ENCODE data around the gene TNFAIP8L2. TPM values are rescaled to one million over a fixed set of nuclear protein-coding genes. Genes with fewer than 3 reads are reported as not detected.

Gene TNFAIP8L2
- total RNA-seq, result not detected in 2 replicates

DNA sequence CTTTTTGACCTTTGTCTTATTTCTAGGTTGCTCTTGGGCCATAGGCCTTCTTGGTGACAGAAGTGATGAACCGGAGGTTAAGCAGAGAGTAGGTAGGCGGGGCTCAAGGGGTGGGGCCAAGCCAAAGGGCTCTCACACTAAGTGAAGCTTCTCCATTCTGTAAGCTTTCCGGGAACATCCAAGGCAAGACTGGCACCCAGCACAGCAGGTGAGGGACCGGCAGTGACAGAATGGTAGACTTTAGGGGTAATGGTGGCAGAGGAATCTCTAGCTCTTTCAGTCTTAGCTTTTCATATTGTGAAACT lies at the start of gene TNFAIP8L2:
Gene TNFAIP8L2, plus strand, starts transcription at position 135 of the 305 bp plus-strand sequence. CDS start 2,049 bp downstream, outside the sequence.

DNA sequence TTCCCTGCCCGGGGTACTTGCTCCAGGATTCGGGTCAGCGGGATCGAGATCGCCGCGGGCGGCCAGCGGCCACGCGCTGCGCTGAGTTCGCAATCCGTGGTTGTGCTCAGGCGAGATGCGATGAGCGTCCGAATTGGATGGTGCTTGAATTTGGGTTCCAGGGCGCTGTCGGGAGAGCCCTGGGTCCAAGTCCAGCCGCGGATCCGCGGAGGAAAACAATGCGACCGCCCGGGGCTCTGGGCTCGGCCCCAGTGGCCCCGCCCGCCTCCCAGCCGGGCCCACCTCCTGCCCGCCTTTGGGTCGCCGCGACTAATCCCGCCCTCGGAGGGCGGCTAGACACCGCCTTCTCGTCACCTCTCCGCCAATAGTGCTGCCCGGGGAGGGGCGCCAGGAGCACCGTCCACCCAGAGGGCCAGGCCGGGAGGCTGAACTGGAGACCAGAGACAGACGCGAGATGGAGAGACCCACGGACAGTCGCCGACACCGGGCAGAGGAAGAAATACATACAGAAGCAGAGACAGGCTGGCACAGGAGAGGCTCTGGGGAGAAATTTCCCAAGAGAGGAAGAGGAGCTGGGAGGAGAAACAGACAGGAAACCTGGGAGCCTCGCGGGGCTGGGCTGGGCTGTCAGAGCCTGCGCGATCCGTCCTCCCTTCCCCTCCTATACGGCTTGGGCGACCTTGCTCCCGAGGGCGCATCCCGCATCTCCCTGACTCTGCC lies 9.9 kb upstream of the TNFAIP8L2 start, which contains the start of gene SEMA6C:
Gene SEMA6C, minus strand, starts transcription at position 220 of the 720 bp plus-strand sequence. CDS start 4,010 bp downstream, outside the sequence.

DNA sequence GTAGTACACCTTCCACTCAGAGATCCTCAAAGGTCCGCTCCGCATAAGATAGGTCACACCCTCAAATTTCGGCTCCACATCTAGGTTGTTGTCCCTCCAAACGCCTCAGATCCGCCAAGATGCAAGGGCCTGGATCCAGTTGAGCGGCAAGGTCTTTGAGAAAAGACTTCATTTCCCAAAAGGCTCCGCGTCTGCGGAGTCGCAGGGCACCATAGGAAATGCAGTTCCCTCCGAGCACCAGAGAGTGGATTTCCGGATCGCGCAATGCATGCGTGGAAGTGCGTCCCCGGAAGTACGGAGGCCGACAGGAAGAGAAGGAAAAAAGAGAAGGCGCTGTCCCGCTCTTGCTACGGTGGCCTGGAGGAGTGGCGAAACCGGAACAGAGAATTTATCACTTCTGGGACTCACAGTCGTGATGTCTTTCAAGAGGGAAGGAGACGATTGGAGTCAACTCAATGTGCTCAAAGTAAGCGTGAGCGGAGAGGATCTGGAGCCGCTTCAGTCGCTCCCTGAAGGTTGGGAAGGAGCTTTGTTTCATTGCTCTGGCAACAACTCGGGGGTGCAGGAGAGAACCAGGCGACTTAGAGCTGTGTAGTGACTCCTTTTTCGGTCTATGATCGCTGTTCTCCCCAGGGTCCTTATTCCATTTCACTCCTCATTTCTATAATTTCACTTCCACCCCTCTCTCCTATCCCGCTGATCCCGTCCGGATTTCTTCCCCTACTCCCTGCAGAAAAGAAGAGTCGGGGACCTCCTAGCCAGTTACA lies 9.5 kb downstream of the TNFAIP8L2 start, which contains the start of the genes LYSMD1 and SCNM1:
Gene LYSMD1, minus strand, starts transcription at position 165 of the 767 bp plus-strand sequence. CDS start 644 bp downstream, outside the sequence.
Gene SCNM1, plus strand, starts transcription at position 407 of the 767 bp plus-strand sequence. Its CDS starts 9 bp downstream, at position 416.

DNA sequence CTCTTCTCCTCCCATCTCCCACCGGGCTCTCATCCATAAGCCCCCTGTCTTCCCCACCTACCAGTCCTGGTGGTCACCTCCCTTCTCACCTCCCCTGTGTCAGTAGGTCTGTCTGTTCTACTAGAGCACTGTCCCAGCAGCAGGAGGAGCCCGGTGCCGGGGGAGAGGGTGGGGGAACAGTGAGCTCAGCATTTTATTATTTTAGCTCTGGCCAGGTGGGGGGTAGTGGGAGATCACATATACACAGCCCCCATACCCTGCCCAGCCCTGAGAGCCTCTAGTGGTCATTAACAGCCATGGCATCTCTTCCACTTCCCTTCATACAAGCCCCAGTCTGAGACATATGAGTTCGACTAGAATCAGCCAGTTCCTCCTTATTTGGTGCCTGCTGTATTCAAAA lies 19.4 kb downstream of the TNFAIP8L2 start, which contains the start of gene TMOD4:
Gene TMOD4, minus strand, starts transcription at position 119 of the 400 bp plus-strand sequence. CDS start 1,106 bp downstream, outside the sequence.

DNA sequence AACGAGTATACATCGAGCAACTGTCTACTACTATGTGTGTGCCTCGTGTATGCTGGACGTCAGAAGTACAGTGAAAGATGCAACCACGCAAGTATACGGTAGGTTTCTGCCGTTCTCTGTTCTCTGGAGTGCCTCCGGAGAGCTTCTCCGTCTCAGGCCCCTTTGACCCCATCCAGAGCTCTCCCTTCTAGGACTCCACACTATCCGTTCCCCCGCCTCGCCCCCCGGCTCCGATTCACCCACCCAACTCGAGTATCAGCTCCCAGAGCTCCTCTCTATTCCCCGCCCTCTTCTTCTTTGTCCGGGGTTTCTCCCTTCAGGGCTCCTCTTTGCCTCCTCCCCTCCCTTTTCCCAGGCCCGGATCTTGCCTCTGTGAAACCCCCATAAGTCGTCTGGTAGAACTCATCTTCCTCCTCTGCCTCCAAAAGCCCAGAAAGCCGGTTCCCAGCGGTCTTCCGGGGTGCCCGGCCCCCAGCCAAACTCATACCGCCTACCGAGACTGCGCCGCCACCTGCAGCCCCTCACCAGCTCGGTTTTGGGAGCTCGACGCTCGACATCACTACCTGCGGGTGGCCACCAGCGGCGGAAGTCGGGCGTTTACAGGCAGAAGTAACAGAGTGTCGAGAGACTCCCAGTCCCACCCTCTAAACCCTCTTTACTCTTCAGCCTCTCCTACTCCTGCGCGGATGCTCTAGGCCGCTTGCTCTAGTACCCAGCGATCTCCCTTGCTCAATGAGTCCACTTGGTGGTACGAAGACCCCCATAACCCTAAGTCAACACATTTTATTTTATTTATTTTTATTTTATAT lies 33.4 kb downstream of the TNFAIP8L2 start, which contains the start of gene VPS72:
Gene VPS72, minus strand, starts transcription at position 561 of the 809 bp plus-strand sequence. Its CDS starts 76 bp downstream, at position 485.

DNA sequence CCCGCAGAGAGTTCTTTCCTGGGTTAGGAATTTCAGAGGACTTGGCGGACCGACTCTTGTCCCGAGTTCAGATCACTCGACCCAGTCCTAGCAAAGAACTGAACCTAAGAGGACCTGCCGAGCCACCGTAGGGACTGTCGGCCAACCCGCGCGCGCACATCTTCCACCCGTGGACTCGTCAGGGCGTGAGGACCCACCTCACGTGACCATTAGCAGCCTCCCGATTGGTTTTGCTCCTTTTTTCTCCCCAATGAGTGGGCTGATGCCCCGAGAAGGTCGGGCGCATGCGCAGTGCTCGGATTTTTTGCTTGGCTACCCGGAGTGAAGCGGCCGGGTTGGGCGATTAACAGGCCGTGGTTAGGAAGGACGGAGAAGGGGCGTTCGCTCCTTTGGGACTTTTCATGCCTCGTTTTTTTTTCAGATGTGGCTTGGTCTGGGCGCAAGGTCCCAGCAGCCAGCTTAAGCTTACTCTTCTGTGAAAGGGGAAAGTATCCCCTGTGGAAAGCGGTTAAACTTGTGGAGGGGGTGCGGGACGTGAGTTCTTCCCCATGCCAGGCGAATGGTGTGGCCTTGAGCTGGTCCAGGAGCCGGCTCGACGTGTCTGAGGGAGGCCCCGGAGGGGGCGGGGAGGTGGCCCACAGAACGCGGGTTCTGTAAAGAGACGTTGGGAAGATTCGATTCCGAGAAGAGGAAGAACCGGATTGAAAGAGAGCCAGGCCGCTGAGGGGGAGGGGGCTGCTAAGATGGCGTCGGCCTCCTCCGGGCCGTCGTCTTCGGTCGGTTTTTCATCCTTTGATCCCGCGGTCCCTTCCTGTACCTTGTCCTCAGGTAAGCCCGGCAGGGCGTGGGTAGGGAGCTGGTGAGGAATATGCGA lies 42.0 kb downstream of the TNFAIP8L2 start, which contains the start of gene PIP5K1A:
Gene PIP5K1A, plus strand, starts transcription at position 299 of the 874 bp plus-strand sequence. Its CDS starts 445 bp downstream, at position 744.

Other genes starting within 250 kb of the TNFAIP8L2 start
- gene SETDB1, start 230.3 kb upstream of the TNFAIP8L2 start, total RNA-seq, result 31.2 and 35.1 TPM in 2 replicates
- gene CERS2, start 181.8 kb upstream of the TNFAIP8L2 start, total RNA-seq, result 78.4 and 110 TPM in 2 replicates
- 1.1 and 1.3 TPM in 2 replicates for gene ANXA9, start 174.4 kb upstream of the TNFAIP8L2 start, total RNA-seq
- gene MINDY1, start 149.7 kb upstream of the TNFAIP8L2 start, total RNA-seq, result 5.7 and 6.0 TPM in 2 replicates
- 4.0 and 4.6 TPM in 2 replicates for gene PRUNE1, start 148.2 kb upstream of the TNFAIP8L2 start, total RNA-seq
- 0.11 and 1.00 TPM in 2 replicates for gene BNIPL, start 120.1 kb upstream of the TNFAIP8L2 start, total RNA-seq
- 1.4 and 1.7 TPM in 2 replicates for gene C1orf56, start 108.9 kb upstream of the TNFAIP8L2 start, total RNA-seq
- gene CDC42SE1, start 97.0 kb upstream of the TNFAIP8L2 start, total RNA-seq, result 41.1 and 44.4 TPM in 2 replicates
- gene MLLT11, start 96.3 kb upstream of the TNFAIP8L2 start, total RNA-seq, result 5.0 and 6.9 TPM in 2 replicates
- gene GABPB2, start 85.9 kb upstream of the TNFAIP8L2 start, total RNA-seq, result 15.6 and 18.4 TPM in 2 replicates
- gene SEMA6C, start 10.0 kb upstream of the TNFAIP8L2 start, total RNA-seq, result 0.66 and 0.75 TPM in 2 replicates
- 5.6 and 6.7 TPM in 2 replicates for gene LYSMD1, start 9.3 kb downstream of the TNFAIP8L2 start, total RNA-seq
- gene SCNM1, start 9.5 kb downstream of the TNFAIP8L2 start, total RNA-seq, result 18.4 and 23.9 TPM in 2 replicates
- gene TMOD4, start 19.3 kb downstream of the TNFAIP8L2 start, total RNA-seq, result 0.22 TPM in 1 of 2 replicates, not detected in the other
- gene VPS72, start 33.5 kb downstream of the TNFAIP8L2 start, total RNA-seq, result 50.7 and 54.9 TPM in 2 replicates
- gene PIP5K1A, start 41.9 kb downstream of the TNFAIP8L2 start, total RNA-seq, result 66.1 and 76.1 TPM in 2 replicates
- 243 and 344 TPM in 2 replicates for gene PSMD4, start 98.1 kb downstream of the TNFAIP8L2 start, total RNA-seq
- 12.5 and 12.6 TPM in 2 replicates for gene ZNF687, start 125.7 kb downstream of the TNFAIP8L2 start, total RNA-seq
- 47.9 and 74.1 TPM in 2 replicates for gene PI4KB, start 170.8 kb downstream of the TNFAIP8L2 start, total RNA-seq
- 29.6 and 32.4 TPM in 2 replicates for gene RFX5, start 190.6 kb downstream of the TNFAIP8L2 start, total RNA-seq
- gene SELENBP1, start 216.1 kb downstream of the TNFAIP8L2 start, total RNA-seq, result 22.2 and 25.0 TPM in 2 replicates
- 352 and 425 TPM in 2 replicates for gene PSMB4, start 242.9 kb downstream of the TNFAIP8L2 start, total RNA-seq

All from uterine smooth muscle cell (primary cell).